H1 (cell line): ENCODE data around the gene LRP1. TPM values are rescaled to one million over a fixed set of nuclear protein-coding genes. Genes with fewer than 3 reads are reported as not detected.

Experiments used
- CTCF ChIA-PET: fragments of 300-600 bp; sonication (Branson Sonifier 250); formaldehyde crosslinking; loops from one replicate; lab custom pipeline; 2021; ENCODE audit not compliant: partially characterized antibody; lab: Charles Lee
- POLR2A ChIA-PET: fragments of 300-600 bp; sonication (Branson Sonifier 250); formaldehyde crosslinking; loops from one replicate; lab custom pipeline; 2021; ENCODE audit warnings: inconsistent platforms; ENCODE audit not compliant: partially characterized antibody; lab: Charles Lee
- DNase-seq, 2 experiments: peaks; one replicate each; pipeline versions ENCODE4 v3.0.0 to v3.0.0-alpha.2; 2010 to 2022; ENCODE audit warnings: low spot score in 2 of 2, low read depth in 1 of 2, mixed read lengths in 1 of 2
- FAIRE-seq: peaks from 2 replicates; lab custom pipeline; 2011; peaks lifted over from hg19 to GRCh38; lab: Jason Lieb, UNC
- H2AFZ ChIP-seq: 2 replicates; pipeline ENCODE4 v1.8.1; 2012; ENCODE audit warnings: low read length, inconsistent platforms
- H2AK5ac ChIP-seq: 2 replicates; pipeline ENCODE4 v1.6.1; 2013; ENCODE audit warnings: low read depth, low read length
- H2BK120ac ChIP-seq: replicated peaks from 2 replicates; pipeline ENCODE3; 2013; ENCODE audit warnings: low read depth, low read length, inconsistent platforms
- H2BK12ac ChIP-seq: 2 replicates; pipeline ENCODE4 v1.6.1; 2013; ENCODE audit warnings: low read depth, low read length
- H2BK15ac ChIP-seq: 2 replicates; pipeline ENCODE4 v1.6.1; 2013; ENCODE audit warnings: low read length
- H2BK20ac ChIP-seq: 2 replicates; pipeline ENCODE4 v1.6.1; 2013; ENCODE audit warnings: low read length
- H2BK5ac ChIP-seq: 2 replicates; pipeline ENCODE4 v1.6.1; 2013; ENCODE audit warnings: low read depth, low read length
- H3K14ac ChIP-seq: 2 replicates; pipeline ENCODE4 v1.6.1; 2013; ENCODE audit warnings: inconsistent platforms; ENCODE audit not compliant: insufficient read length
- H3K18ac ChIP-seq: 2 replicates; pipeline ENCODE4 v1.6.1; 2013; ENCODE audit warnings: low read length; ENCODE audit errors: extremely low read depth
- H3K23ac ChIP-seq: 2 replicates; pipeline ENCODE4 v1.6.1; 2013; ENCODE audit warnings: inconsistent platforms; ENCODE audit not compliant: insufficient read length
- H3K23me2 ChIP-seq: 2 replicates; pipeline ENCODE4 v1.6.1; 2013; ENCODE audit warnings: low read depth, low read length
- H3K27ac ChIP-seq: 2 replicates; pipeline ENCODE4 v1.6.1; 2011; ENCODE audit warnings: low read depth, low read length, inconsistent platforms
- H3K27me3 ChIP-seq, 4 experiments: replicated peaks in 1 of 4; 1 replicate in 1 of 4; 2 replicates in 3 of 4; pipeline versions ENCODE4 v1.6.1 to v1.8.1; 2011 to 2013; ENCODE audit warnings: low read length in 3 of 4, mild to moderate bottlenecking in 3 of 4, inconsistent platforms in 2 of 4, mixed read lengths in 2 of 4, moderate library complexity in 1 of 4; ENCODE audit not compliant: control insufficient read depth in 3 of 4, insufficient read depth in 3 of 4; ENCODE audit errors: extremely low read depth in 1 of 4
- H3K36me3 ChIP-seq, 4 experiments: 2 replicates each; pipeline versions ENCODE4 v1.6.1 to v1.8.1; 2011 to 2013; ENCODE audit warnings: mild to moderate bottlenecking in 4 of 4, low read length in 3 of 4, moderate library complexity in 2 of 4, control low read depth in 1 of 4, inconsistent platforms in 1 of 4; ENCODE audit not compliant: insufficient read depth in 4 of 4, control insufficient read depth in 2 of 4
- H3K4ac ChIP-seq: replicated peaks from 2 replicates; pipeline ENCODE3; 2013; ENCODE audit warnings: low read length, low read depth, mixed read lengths, inconsistent platforms; ENCODE audit not compliant: insufficient read length
- H3K4me1 ChIP-seq, 4 experiments: replicated peaks in 1 of 4; 1 replicate in 1 of 4; 2 replicates in 3 of 4; pipeline versions ENCODE4 v1.6.1 to v1.8.1; 2011 to 2013; ENCODE audit warnings: low read length in 3 of 4, inconsistent platforms in 2 of 4, mixed read lengths in 1 of 4; ENCODE audit not compliant: insufficient read depth in 4 of 4, control insufficient read depth in 3 of 4
- H3K4me2 ChIP-seq, 2 experiments: 2 replicates each; pipeline versions ENCODE4 v1.6.1 to v1.8.1; 2011 to 2013; ENCODE audit warnings: low read depth in 2 of 2, low read length in 2 of 2, control low read depth in 1 of 2, inconsistent platforms in 1 of 2, mild to moderate bottlenecking in 1 of 2; ENCODE audit not compliant: insufficient read depth in 1 of 2
- H3K4me3 ChIP-seq, 4 experiments: fragments of 200-600, 300-600 bp in 1 of 4; sonication (generic), shearing (Covaris generic), sonication (Bioruptor Twin) in 1 of 4; 2 replicates each; pipeline versions ENCODE4 v1.5.1 to v1.8.1; 2011 to 2016; ENCODE audit warnings: low read length in 4 of 4, low read depth in 3 of 4, control low read depth in 2 of 4, inconsistent platforms in 2 of 4, mild to moderate bottlenecking in 2 of 4, mixed read lengths in 1 of 4, moderate library complexity in 1 of 4; ENCODE audit not compliant: insufficient read depth in 2 of 4; ENCODE audit errors: extremely low read depth in 1 of 4
- H3K56ac ChIP-seq: replicated peaks from 2 replicates; pipeline ENCODE3; 2013; ENCODE audit warnings: low read depth, mild to moderate bottlenecking, mixed read lengths, low read length, inconsistent platforms; ENCODE audit not compliant: insufficient read length
- H3K79me1 ChIP-seq: 2 replicates; pipeline ENCODE4 v1.6.1; 2013; ENCODE audit warnings: low read depth, low read length, control low read depth
- H3K79me2 ChIP-seq, 2 experiments: 2 replicates each; pipeline versions ENCODE4 v1.6.1 to v1.8.1; 2012 to 2013; ENCODE audit warnings: low read length in 2 of 2, mild to moderate bottlenecking in 2 of 2, inconsistent platforms in 1 of 2; ENCODE audit not compliant: insufficient read depth in 2 of 2, control insufficient read depth in 1 of 2
- H3K9ac ChIP-seq, 4 experiments: replicated peaks in 1 of 4; 1 replicate in 1 of 4; 2 replicates in 3 of 4; pipeline versions ENCODE4 v1.6.1 to v1.8.1; 2011 to 2013; ENCODE audit warnings: low read depth in 3 of 4, low read length in 3 of 4, control low read depth in 2 of 4, mild to moderate bottlenecking in 2 of 4, moderate library complexity in 2 of 4, inconsistent platforms in 1 of 4; ENCODE audit errors: extremely low read depth in 1 of 4
- H3K9me3 ChIP-seq, 2 experiments: 2 replicates each; pipeline versions ENCODE4 v1.6.1 to v1.8.1; 2012 to 2013; ENCODE audit warnings: mild to moderate bottlenecking in 2 of 2, moderate library complexity in 2 of 2, control low read depth in 1 of 2, inconsistent platforms in 1 of 2, low read depth in 1 of 2, low read length in 1 of 2, mixed read lengths in 1 of 2; ENCODE audit not compliant: insufficient read depth in 2 of 2
- H4K20me1 ChIP-seq, 2 experiments: replicated peaks in 1 of 2; 2 replicates each; pipeline versions ENCODE3 to v1.8.1; 2011 to 2013; ENCODE audit warnings: inconsistent platforms in 2 of 2, low read length in 2 of 2, mild to moderate bottlenecking in 1 of 2; ENCODE audit not compliant: insufficient read depth in 2 of 2, control insufficient read depth in 1 of 2
- H4K5ac ChIP-seq: 2 replicates; pipeline ENCODE4 v1.6.1; 2013; ENCODE audit warnings: low read length, low read depth, mixed read lengths, inconsistent platforms; ENCODE audit not compliant: insufficient read length
- H4K8ac ChIP-seq: 2 replicates; pipeline ENCODE4 v1.8.0; 2013; ENCODE audit warnings: mild to moderate bottlenecking, moderate library complexity, low read length, inconsistent platforms; ENCODE audit not compliant: insufficient read depth; ENCODE audit errors: extremely low read depth
- H4K91ac ChIP-seq: replicated peaks from 2 replicates; pipeline ENCODE3; 2013; ENCODE audit warnings: low read length, mixed read lengths, inconsistent platforms; ENCODE audit not compliant: insufficient read length
- CTBP2 ChIP-seq: IDR thresholded peaks from 2 replicates; pipeline ENCODE4 v1.7.0; 2011; ENCODE audit warnings: borderline replicate concordance, mild to moderate bottlenecking, moderate library complexity, mixed read lengths, low read length; ENCODE audit not compliant: insufficient read depth, insufficient read length
- EGR1 ChIP-seq: IDR thresholded peaks from 2 replicates; pipeline ENCODE4 v1.6.1; 2011; ENCODE audit warnings: low read depth, low read length, borderline replicate concordance
- HDAC6 ChIP-seq: IDR thresholded peaks from one replicate; pipeline ENCODE4 v1.7.1; 2012; ENCODE audit warnings: low read depth, mild to moderate bottlenecking, inconsistent platforms, low read length, moderate library complexity
- TAF1 ChIP-seq: IDR thresholded peaks from 2 replicates; pipeline ENCODE4 v1.6.1; 2011; ENCODE audit warnings: mild to moderate bottlenecking, low read depth, low read length
- WGBS, 2 experiments: shearing (Covaris generic) in 1 of 2; methylation state at CpG; one replicate each; pipeline versions ENCODE4 v1.1.6 to v1.1.7; 2013 to 2015; ENCODE audit warnings: low lambda C conversion rate in 2 of 2, mixed read lengths in 2 of 2, inconsistent platforms in 1 of 2, low coverage in 1 of 2, missing lambda C conversion rate in 1 of 2; ENCODE audit not compliant: insufficient replicate concordance in 2 of 2, insufficient coverage in 1 of 2, insufficient read length in 1 of 2; ENCODE audit errors: extremely low coverage in 1 of 2, missing lambda C conversion rate in 1 of 2; 5-methylcytosine and 5-hydroxymethylcytosine counted together
- polyA plus RNA-seq, 7 experiments: library from polyadenylated mRNA; depleted of rRNA in 3 of 7; stranded (reverse) in 5 of 7; unstranded in 2 of 7; fragments of >200 nt in 5 of 7; fragments of 200-250 nt in 2 of 7; gene quantifications; 1 replicate in 5 of 7; 2 replicates in 1 of 7; 4 replicates in 1 of 7; pipeline versions ENCODE4 v1.2.1 to v1.2.3, GENCODE V29; 2011 to 2013; ENCODE audit warnings: missing spikeins in 2 of 7, mixed read lengths in 2 of 7
- total RNA-seq: library from RNA; stranded (reverse); fragmentation: NEBNext Ultra II Directional; extraction: Animal tissue kit (Norgen Biotek cat#: 25700); gene quantifications from 2 replicates; pipeline ENCODE4 v1.2.1, GENCODE V29; 2021

LRP1 gene
- total and polyA plus RNA-seq, 2 of the 8 experiments (the other 6 are each of a cell fraction or from before 2014, with no cell fraction given) = 35.3 to 92.5 TPM

GRCh38 chr12:57134949-57135348 is 6.7 kb downstream of the LRP1 start:
- 83% methylated on average over 9 of the region's 9 CpGs; no CpG with 5 or more reads in 1 of the 2 experiments for WGBS, 2 experiments
- Histone ChIP-seq H2BK20ac (0 out of 2 replicates have a peak overlapping the region, but pooled peaks have one; percentile 72), H3K9me3 (no peaks in the 10 kb centered on the region), H3K56ac (no peak overlapping the region), H3K4me2 (peak overlapping the region; percentile 58 to 72), H3K27ac (peak overlapping the region; percentile 28; the same call in 1 of the 2 replicates), H2BK15ac (no peak overlapping the region), H3K4ac (no peak overlapping the region), H2BK12ac (no peak overlapping the region), H2BK5ac (peak overlapping the region; percentile 83; the same call in 1 of the 2 replicates), H4K91ac (no peak overlapping the region), H4K20me1 (peaks cover 9 to 20% of the 10 kb centered on the region in 2 experiments), H3K18ac (peak overlapping the region; percentile 38), H3K79me2 (peaks cover 5 to 82% of the 10 kb centered on the region in 2 experiments; a peak in 3 of 4 replicates), H4K5ac (no peak overlapping the region), H3K23me2 (no peaks in the 10 kb centered on the region), H4K8ac (no peak overlapping the region), H3K4me1 (peaks cover 25 to 58% (median 35%) of the 10 kb centered on the region in 4 experiments), H3K27me3 (no peaks in the 10 kb centered on the region), H3K9ac (0 out of 7 replicates have a peak overlapping the region, but pooled peaks of 1 of the 4 experiments have one; percentile 1), H3K4me3 (peak overlapping the region in 1 of 4 experiments; percentile 47; a peak in 2 of 8 replicates), H3K23ac (no peak overlapping the region), H3K14ac (no peak overlapping the region), H3K79me1 (peaks cover 21% of the 10 kb centered on the region), H2BK120ac (no peak overlapping the region), H2AK5ac (peak overlapping the region; percentile 58; the same call in 1 of the 2 replicates), H2AFZ (no peak overlapping the region), H3K36me3 (peaks cover 10 to 22% (median 16%) of the 10 kb centered on the region in 4 experiments)
- no peak for DNase-seq
- no peak for FAIRE-seq
- TF ChIP-seq TAF1 = no peak
- no peak for TF ChIP-seq EGR1
- TF ChIP-seq CTBP2 = no peak
- TF ChIP-seq HDAC6 = no peak
- ChIA-PET CTCF (interaction anchor here (0.9 to 6.5 kb wide), 9 partner anchors 11 to 79 kb away, joined by 3 to 76 read pairs (median 5); partner anchors contain the start of gene STAT6), POLR2A (interaction anchor here (0.6 to 5.6 kb wide), 14 partner anchors 7 to 1053 kb away, joined by 3 to 38 read pairs (median 6); partner anchors contain the start of genes LRP1, LRP1-AS, SHMT2 and STAT6)
